Fibroblast of skin of left biceps (primary cell): Measurements from ENCODE around the gene COL27A1.
A peak's percentile ranks its signal among the peaks of the same experiment; 100 is the strongest.

Source experiments
- DNase-seq, 2 experiments: peaks; one replicate each; pipeline ENCODE4 v3.0.0-alpha.2; 2013; ENCODE audit warnings: low read depth in 2 of 2

The COL27A1 gene

GRCh38 chr9:114272739-114273431 is 117.5 kb downstream of the COL27A1 start:
- no peak for DNase-seq

GRCh38 chr9:114273461-114273881 is 118.1 kb downstream of the COL27A1 start:
- DNase-seq = no peak

GRCh38 chr9:114274217-114274616 is 118.9 kb downstream of the COL27A1 start:
- no peak for DNase-seq

GRCh38 chr9:114275246-114276004 is 120.1 kb downstream of the COL27A1 start:
- DNase-seq = no peak

DNA sequence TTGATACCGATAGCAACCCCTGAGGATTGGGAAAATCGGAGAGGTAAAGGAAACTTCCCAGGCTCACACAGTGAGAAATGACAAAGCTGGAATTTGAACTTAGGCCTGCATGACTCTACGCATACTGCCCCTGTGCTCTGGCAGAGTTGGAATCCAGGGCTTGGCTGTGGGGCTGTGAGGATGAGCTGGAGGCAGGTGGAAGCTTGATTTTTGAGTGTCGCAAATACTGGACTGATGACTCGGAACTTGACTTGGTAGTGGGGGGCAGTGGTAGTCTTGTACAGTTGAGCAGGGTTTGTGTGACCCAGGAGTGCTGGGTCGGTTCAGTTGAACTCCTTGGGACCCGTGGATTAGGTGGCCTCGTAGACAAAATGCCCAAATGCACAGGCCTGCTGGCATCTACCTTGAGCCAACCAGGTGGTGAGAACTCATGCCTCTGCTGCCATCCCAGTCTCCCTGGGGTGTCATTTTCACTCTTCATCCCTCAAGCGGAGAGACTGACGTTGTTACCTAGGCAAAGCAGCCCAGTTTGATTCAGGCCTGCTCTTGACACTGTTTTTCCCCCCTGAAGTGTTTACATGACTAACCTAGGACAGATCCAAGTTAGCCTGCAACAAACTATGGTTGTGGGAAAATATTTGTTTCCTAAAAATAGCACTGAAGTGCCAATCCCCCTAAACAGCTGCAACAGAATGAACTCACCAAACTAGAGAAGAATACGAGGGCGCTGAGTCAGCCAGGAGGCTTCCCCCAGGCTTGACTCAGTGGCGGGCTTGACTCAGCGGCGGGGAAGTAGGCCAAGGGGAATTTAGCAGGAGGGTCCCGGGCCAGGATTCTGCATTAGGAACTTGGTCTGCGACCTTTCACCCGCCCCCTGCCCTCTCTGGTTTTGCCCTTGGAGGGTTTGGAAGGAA is 121.8 kb downstream of the COL27A1 start:
- peak; percentile 81 to 83 for DNase-seq

- DNase-seq = no peak
These were observed 123.0 kb downstream of the COL27A1 start for GRCh38 chr9:114278356-114278755.

DNA sequence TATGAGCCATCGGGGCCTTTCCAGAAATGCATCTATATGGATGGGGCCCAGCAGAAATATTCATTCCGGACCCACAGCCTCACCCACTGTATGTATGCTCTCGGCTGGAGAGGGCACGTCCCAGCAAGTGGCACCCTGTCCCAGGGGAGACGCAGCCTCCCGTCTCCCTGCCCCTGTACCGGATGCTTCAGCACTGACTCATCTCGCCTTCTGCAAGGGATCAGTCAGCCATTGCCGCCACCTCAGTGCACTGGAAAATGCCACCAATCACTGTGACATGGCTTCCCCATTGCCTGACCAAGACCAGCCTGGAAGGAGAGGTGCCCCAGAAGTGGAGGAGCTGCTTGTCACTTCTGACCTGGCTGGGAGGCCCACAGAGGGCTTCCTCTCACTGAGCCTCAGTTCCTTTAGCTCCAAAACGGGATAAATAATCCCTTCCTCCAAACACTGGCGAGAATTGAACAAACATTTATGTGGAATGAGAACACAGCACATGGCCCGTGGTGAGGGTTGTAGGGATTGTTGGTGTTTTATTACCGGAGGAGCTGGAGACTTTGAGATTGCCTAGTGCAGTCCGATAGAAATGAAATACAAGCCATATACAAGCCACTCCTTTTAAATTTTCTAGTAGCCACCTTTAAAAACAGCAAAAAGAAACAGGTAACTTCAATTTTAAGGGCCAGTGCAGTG is 123.7 kb downstream of the COL27A1 start:
- DNase-seq = no peak

GRCh38 chr9:114279693-114280092 is 124.4 kb downstream of the COL27A1 start:
- no peak for DNase-seq

- DNase-seq = peak; percentile 42 to 52
These were observed 125.5 kb downstream of the COL27A1 start for GRCh38 chr9:114280636-114281472.

GRCh38 chr9:114281473-114282103 is 126.3 kb downstream of the COL27A1 start:
- DNase-seq = peak in 1 of 2 experiments; percentile 53

GRCh38 chr9:114282104-114282485 is 126.8 kb downstream of the COL27A1 start:
- no peak for DNase-seq

GRCh38 chr9:114282507-114282906 is 127.2 kb downstream of the COL27A1 start:
- no peak for DNase-seq

DNA sequence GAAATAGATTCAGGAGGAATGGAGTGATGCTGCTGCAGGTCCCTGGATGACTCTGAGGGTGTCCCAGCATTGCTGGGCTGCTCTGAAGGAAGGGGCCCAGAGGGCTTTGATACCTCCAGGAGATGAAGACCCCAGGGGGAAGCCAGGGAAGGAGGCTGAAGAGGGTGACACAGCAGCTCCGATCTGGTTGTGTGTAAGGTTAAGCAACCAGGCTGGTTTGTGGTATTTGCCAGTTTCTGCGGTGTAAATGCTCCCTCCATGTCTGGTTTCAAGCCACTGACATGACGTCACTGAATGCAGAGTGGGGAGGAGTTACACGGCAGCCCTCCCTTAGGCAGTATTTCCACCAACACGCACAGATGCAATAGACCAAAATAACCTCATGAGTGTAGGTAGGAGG is 127.6 kb downstream of the COL27A1 start:
- peak; percentile 84 for DNase-seq

DNA sequence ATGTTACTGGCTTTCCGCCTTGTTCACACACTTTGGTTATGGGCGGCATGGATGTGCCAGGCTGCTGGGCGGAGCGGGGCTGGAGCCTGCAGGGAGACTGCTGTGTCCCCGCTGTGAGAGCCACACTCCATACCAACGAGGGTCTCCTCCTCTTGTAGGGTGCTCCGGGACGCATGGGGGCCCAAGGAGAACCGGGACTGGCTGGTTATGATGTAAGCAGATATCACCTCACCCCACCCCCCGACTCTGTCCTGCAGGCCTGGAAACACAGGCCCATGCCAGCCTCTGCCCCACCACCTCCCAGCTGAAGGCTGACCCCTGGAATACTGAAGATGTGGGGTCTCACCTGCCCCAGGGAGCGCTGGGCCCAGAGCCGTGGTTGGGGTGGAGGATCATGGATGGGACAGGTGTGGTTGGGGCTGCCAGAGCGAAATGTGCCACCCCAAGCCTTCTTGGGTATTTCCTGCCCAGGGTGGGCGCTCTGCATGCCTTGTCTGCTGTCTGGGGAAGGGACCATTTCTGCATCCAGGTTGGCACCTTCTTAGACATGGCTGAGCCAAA is 128.3 kb downstream of the COL27A1 start:
- DNase-seq = no peak

DNA sequence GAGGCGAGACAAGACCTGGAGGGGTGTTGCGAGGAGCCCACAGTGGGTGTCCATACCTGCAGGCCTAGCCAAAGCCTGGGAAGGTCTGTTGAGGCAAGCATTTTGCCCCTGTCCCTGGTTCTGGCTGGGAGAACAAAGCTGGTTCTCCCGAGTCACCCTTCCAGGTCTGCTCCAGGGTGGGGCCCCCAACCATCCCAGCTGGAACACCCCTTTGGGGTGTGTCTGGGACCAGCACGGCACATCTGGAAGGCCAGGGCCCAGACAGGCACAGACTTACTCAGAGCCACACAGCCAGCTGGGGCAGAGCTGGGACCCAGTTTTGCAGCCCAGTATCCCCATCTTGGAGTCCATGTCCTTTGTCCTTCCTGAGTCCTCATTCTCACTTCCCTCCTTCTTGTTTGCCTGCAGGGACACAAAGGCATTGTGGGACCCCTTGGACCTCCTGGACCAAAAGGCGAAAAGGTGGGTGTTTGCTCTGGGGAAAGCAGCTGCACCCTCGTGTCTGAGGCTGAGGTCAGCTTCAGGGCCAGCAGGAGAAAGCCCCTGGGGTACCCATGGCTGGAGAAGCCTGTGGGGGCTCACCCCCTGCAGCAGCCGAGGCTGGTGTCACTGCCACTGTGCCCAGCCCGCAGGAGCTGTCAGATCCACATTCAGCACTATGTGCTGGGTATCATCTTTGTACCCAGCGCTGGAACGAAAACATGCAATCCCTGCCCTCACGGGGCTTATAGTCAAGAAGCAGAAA is 129.2 kb downstream of the COL27A1 start:
- no peak for DNase-seq

DNA sequence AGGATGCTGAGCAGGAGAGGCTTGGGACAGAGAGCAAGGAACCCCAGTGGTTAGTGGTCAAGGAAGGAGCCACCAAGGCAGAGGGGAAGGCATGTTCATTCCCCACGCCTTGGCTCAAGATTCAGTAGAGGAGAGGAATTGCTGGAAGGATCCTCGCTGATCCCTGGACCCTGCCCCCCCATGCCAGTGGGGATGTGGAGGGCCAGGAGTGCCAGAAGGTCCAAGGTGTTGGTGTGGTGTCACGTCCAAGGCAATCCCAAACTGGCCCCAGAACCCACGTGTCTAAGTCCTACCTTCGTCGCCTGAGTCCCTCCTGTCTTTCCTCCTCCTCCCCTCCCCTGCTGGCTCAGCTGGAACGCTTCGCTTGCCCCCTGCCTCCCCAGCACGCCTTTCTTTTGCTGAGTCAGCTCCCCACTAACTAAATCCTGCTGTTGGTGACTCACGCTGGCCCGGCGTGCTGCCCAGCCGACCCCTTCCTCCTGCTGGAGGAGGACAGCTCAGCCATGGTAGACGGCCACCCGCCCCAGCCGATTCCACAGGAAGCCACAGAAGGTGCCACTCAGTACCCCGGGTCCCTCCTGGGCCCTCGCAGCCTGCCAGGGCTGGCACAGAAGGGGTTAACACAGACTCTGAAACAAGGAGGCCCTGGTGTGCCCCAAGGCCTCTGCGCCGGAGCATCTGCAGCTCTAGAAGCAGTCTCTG is 130.0 kb downstream of the COL27A1 start:
- peak in 1 of 2 experiments; percentile 78 for DNase-seq

GRCh38 chr9:114286146-114286679 is 130.9 kb downstream of the COL27A1 start:
- no peak for DNase-seq
